Measurements from ENCODE around the gene SUPT4H1. TPM values are rescaled to one million over a fixed set of nuclear protein-coding genes. Genes with fewer than 3 reads are reported as not detected.

SUPT4H1 gene
- total RNA-seq, 2 donors from 2014 or later = 58.1 to 63.0 TPM

- ATAC-seq = no peak
- DNase-seq = no peak
- intact Hi-C loops (cut with DNase I, micrococcal nuclease) = no loop called here
Measured at GRCh38 chr17:58313815-58314705, 37.9 kb downstream of the SUPT4H1 start.

GRCh38 chr17:58312829-58313228 lies 39.2 kb downstream of the SUPT4H1 start:
- DNase-seq = no peak
- ATAC-seq = no peak
- intact Hi-C loops (cut with DNase I, micrococcal nuclease) = no loop called here

GRCh38 chr17:58312021-58312630 lies 39.9 kb downstream of the SUPT4H1 start:
- ATAC-seq (no peak), DNase-seq (no peak)
- intact Hi-C loops (cut with DNase I, micrococcal nuclease) = no loop called here

GRCh38 chr17:58311429-58311894 lies 40.5 kb downstream of the SUPT4H1 start:
- no peak for ATAC-seq
- DNase-seq = no peak
- intact Hi-C loops (cut with DNase I, micrococcal nuclease) = no loop called here

GRCh38 chr17:58310511-58311428 lies 41.2 kb downstream of the SUPT4H1 start:
- intact Hi-C loops (cut with DNase I, micrococcal nuclease) = no loop called here
- ATAC-seq (no peak), DNase-seq (no peak)

- intact Hi-C loops (cut with DNase I, micrococcal nuclease) = loop anchor here in 1 of 2 donors (10.0 kb wide), 1 partner anchor 135 kb away; no protein-coding TSS in a partner anchor
- ATAC-seq (no peak), DNase-seq (no peak)
Measured at GRCh38 chr17:58309918-58310259, 42.1 kb downstream of the SUPT4H1 start.

GRCh38 chr17:58308985-58309917 lies 42.8 kb downstream of the SUPT4H1 start:
- ATAC-seq (no peak), DNase-seq (no peak)
- intact Hi-C loops (cut with DNase I, micrococcal nuclease) = loop anchor here in 1 of 2 donors (10.0 kb wide), 1 partner anchor 136 kb away; no protein-coding TSS in a partner anchor

GRCh38 chr17:58308173-58308984 lies 43.6 kb downstream of the SUPT4H1 start:
- no peak for ATAC-seq
- intact Hi-C loops (cut with DNase I, micrococcal nuclease) = loop anchor here in 1 of 2 donors (10.0 kb wide), 1 partner anchor 136 kb away; no protein-coding TSS in a partner anchor

GRCh38 chr17:58307468-58308172 lies 44.4 kb downstream of the SUPT4H1 start:
- DNase-seq (no peak), ATAC-seq (no peak)
- intact Hi-C loops (cut with DNase I, micrococcal nuclease) = loop anchor here in 1 of 2 donors (10.0 kb wide), 1 partner anchor 137 kb away; no protein-coding TSS in a partner anchor

More at GRCh38 chr17:58308173-58308984, 43.6 kb downstream of the SUPT4H1 start:
- no peak for DNase-seq

- intact Hi-C loops (cut with DNase I, micrococcal nuclease) = loop anchor here in 1 of 2 donors (10.0 kb wide), 1 partner anchor 138 kb away; no protein-coding TSS in a partner anchor
- DNase-seq (no peak), ATAC-seq (no peak)
Measured at GRCh38 chr17:58306131-58306951, 45.7 kb downstream of the SUPT4H1 start.

GRCh38 chr17:58305626-58306025 lies 46.4 kb downstream of the SUPT4H1 start:
- DNase-seq = no peak
- intact Hi-C loops (cut with DNase I, micrococcal nuclease) = loop anchor here in 1 of 2 donors (10.0 kb wide), 1 partner anchor 139 kb away; no protein-coding TSS in a partner anchor

GRCh38 chr17:58304750-58305486 lies 47.1 kb downstream of the SUPT4H1 start:
- no peak for ATAC-seq
- intact Hi-C loops (cut with DNase I, micrococcal nuclease) = loop anchor here in 1 of 2 donors (10.0 kb wide), 1 partner anchor 140 kb away; no protein-coding TSS in a partner anchor

More at GRCh38 chr17:58305626-58306025, 46.4 kb downstream of the SUPT4H1 start:
- ATAC-seq = no peak

GRCh38 chr17:58303971-58304749 lies 47.8 kb downstream of the SUPT4H1 start:
- peak; percentile 85 for ATAC-seq
- intact Hi-C loops (cut with DNase I, micrococcal nuclease) = loop anchor here in 1 of 2 donors (10.0 kb wide), 1 partner anchor 141 kb away; no protein-coding TSS in a partner anchor
- DNase-seq = peak in 1 of 2 donors; percentile 36

More at GRCh38 chr17:58304750-58305486, 47.1 kb downstream of the SUPT4H1 start:
- DNase-seq = no peak

Measured in left colon (tissue), 2 donors.